ENCODE measurements around the gene A3GALT2.
A peak's percentile ranks its signal among the peaks of the same experiment; 100 is the strongest.

A3GALT2 gene

DNA sequence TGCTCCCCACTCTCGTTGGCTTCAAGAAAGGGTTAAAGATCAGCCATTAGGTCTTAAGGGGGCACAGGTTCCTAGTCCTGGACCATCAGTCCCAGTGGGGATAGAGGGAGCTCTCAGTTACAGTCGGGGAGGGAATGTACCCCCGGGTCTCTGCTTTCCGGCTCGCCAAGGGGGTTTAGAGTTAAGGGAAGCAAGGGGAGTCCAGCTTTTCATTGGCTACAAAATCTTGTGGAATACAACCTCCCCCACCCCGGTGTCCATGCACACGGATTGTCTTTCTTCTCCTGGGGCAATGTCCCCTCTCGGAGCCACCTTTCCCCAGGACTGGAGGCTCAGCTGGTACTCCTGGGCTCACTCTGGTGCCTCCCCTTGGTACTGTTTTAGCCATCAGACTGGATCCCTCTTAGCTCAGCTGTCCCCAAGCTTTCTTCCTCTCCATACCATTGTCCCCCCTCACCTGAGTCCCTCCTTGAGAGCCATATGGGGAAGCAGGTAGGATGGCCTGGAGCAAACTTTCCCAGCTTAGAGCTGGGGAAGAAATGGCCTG, at the start of gene A3GALT2:
A3GALT2 (minus strand) TSS at position 480 of the 547 bp plus-strand sequence; CDS start at position 480, 0 bp downstream.
- no peak for DNase-seq (ENCODE audit: low spot score)

DNA sequence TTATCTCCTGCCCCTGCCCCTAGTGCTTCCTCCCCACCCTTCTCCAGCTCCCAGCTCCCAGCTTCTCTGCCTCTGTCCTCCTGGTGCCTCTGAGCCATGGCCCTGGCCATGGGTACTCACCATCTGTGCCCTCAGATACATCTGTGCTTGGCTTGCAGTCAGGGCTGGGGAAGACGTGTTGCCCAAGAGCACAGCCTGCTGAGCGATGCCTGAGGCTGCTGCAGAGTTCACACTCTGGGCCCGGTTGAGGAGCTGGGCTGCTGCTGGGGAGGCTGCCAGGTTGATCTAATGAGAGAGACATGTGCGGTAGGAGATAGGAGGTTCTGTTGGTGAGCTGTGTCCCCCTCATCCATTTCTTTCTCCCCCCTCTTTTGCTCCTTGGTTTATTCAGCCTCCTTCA, 49.4 kb upstream of the A3GALT2 start:
- DNase-seq (ENCODE audit: low spot score) = no peak

DNA sequence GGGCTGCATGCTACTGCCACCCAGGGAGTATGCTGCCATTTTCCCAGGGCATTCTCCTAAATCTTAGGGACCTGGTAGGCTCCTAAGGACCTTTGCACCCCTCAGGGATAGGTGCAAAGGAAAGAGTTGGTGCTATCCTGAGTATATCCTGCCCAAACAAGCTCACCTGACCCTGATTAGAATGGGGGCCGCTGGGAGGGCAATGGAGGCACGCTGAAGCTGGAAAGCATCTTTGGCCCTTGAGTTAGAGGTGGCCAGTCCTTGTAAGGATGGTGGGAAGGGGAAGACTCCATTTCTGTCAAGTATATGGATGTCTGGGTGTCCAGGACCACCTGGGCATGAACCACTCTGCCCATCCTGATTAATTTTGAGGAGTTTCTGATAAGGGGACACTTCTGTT, 48.9 kb upstream of the A3GALT2 start:
- DNase-seq (ENCODE audit: low spot score) = no peak

DNA sequence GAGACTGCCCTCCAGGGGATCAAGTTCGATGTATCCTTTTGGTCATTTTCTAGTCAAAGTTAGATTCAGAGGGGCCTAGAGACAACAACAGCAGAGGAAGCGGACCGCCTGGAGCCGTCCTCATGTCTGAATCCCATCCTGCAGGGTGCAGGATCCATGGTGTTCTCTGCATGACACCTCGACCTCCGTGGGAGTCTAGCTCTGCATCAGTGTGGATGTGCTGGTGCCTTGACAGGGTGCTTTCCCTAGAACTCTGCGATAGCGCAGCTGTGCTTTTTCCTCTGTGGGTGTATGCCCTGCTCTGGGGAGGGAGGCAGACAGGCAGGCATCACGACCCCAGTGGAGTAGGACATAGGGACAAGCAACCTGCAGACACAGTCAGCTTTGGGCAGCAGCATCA, 48.2 kb upstream of the A3GALT2 start:
- no peak for DNase-seq (ENCODE audit: low spot score)

DNA sequence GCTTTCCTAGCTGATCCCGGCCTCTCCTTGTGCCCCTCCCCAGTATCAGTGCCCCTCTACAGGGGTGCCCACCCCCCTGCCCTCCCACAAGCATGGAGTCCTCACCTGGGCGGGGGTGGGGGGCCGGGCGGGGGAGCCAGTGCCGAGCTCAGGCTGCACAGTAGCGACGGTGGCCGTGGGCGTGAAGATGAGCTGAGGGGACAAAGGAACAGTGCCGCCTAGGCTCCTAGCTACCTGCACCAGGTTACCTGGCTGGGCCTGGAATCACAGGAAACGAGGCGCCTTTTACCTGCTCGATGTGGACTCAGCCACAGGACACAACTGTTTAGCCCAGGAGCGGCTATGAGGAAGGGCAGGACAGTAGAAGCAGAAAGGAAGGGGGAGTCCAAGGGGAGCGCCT, 47.5 kb upstream of the A3GALT2 start:
- no peak for DNase-seq (ENCODE audit: low spot score)

DNA sequence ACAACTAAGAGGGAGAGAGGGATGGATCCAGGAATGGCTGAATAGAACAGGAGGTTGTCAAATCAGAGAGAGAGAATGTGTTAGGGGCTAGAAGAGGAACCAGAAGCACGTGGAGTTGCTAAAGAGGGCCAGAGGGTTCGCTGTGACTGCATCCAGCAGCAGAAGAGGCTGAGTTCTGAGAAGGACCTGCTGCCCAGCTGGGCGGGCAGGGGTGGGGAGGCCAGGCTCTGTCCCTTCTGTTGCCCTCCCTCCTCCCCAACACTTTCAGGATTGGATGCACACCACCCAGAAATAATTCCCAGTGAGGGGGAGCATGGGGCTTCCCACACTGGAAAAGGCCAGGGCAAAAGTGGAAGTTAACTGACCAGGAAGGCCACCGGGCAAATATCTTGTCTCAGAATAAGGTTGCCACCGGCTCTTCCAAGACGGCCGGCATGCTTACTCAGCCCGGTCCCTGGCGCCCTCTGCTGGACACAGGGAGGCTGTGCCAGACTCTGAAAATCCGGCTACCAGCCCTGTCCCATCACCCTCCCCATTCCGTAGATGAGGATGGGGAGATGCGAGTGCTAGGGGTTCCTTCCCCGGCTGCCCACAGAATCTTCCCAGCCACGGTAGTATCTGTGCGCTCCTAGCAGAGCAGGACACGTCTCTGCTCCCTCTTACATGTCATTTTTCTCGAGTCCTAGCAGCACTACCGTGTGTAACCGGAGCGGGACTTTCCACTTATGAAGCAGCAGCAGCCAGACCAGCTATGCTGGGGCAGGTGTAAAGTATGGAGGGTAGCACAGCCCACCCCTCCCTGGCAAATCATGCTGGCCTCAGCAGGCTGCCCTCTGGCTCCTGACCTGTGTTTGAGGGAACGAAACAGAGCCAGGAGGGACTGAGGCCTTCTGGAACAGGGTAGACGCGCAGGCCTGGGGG, 46.8 kb upstream of the A3GALT2 start:
- peak; percentile 89 for DNase-seq (ENCODE audit: low spot score)

DNA sequence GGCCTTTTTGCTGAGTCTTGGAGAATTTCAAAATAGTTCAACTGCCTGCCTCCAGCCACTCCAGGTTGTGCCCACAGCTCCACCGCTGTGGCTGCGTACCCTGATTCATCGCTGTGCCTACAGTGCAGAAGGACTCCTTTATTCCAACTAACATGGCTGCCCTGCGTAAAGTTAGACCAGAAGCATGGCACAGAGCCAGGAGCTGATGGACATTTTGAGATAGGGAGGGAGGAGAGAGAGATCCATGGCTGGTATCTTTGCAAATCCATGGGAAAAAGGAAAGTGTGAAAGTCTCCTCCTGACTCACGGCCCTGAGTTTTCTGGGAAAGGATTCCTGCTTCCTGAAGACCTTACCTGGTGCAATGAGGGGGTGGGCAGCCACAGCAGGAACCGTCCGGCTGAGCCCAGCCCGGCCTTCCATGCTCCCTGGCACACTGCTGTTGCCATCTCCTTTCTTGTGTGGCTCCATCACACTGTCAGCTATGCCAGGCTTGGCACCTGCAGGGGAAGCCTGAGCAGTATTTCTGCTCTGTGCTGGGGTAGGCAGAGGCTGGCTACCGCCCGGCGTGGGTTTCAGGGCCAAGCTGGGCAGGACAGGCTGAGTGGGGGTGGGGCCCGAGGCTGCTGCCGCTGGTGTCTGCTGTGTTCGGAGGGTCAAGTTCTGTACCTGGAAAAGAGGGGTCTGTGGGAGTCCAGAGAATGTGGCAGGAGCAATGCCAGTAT, 46.0 kb upstream of the A3GALT2 start:
- DNase-seq (ENCODE audit: low spot score) = no peak

DNA sequence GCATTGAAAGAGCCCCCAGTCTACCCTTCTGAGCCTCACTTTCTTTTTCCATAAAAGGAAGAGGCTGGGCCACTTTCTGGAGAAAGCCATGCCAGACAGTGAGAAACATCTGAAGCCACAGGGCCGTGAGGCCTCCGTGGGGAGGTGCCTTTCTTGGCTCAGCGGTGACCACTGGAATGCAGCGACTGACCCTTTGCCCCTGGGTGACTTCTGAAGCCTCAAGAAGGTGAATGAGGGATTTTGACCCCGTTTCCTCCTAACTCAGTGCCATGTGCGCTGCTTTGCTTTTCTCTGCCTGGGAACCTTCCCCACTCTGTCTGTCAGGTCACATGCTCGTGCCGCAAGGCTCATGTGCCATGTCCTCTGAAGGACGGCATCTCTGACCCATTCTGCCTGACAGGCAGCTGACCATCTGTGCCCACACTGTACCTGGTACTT, 44.7 kb upstream of the A3GALT2 start:
- no peak for DNase-seq (ENCODE audit: low spot score)

DNA sequence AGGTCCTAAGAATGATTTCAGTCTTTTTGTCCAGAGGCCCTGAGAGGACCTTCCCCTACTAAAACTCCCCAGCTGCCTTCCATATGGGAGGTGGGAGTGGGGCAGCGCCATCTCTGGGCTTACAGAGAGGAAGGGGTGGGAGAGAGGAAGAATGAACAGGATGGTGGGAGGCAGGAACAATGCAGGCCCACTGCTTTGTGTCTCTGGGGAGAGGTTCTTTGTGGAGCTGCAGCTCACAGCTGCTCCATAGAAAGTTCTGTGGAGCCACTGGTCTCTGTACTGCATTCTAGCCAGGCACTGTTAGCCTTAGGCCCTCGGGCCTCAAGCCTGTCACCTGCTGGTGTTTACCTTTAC, 43.6 kb upstream of the A3GALT2 start:
- DNase-seq (ENCODE audit: low spot score) = no peak

DNA sequence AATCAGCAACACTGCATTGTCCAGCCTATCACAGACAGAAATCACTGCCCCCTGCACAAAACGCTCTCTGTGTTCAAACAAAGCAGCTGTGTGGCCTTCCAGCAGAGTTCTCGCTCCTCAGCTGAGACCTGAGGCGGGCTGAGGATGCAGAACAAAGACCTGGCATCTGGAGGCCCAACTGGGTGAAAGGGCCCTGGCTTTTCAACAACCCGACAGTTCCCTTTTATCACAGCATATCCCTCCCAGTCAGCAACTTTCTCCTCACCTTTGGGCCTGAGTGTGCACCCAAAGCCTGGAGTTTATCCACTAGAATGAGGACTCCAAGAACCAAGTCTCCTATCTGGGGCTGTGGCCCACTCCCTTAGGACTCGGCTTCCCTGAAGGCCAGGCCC, 42.6 kb upstream of the A3GALT2 start:
- DNase-seq (ENCODE audit: low spot score) = no peak

DNA sequence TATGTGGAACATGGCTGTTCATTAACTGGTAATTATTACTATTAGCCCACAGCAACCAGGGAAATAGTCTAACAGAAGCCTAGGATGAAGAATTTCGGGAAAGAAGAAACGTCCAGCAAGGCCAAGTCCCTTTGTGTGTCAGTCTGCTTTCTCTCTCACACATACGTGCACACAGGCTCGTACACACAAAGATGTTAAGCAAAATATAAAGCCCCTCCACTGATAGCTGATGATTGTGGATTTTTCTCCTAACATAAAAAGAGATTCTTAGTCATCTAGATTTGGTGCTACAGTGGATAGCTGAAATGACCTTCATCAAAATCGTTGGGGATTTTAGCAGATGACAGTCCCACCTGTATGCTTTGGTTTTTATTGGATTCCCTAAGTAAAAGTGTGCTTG, 42.1 kb upstream of the A3GALT2 start:
- DNase-seq (ENCODE audit: low spot score) = no peak

DNA sequence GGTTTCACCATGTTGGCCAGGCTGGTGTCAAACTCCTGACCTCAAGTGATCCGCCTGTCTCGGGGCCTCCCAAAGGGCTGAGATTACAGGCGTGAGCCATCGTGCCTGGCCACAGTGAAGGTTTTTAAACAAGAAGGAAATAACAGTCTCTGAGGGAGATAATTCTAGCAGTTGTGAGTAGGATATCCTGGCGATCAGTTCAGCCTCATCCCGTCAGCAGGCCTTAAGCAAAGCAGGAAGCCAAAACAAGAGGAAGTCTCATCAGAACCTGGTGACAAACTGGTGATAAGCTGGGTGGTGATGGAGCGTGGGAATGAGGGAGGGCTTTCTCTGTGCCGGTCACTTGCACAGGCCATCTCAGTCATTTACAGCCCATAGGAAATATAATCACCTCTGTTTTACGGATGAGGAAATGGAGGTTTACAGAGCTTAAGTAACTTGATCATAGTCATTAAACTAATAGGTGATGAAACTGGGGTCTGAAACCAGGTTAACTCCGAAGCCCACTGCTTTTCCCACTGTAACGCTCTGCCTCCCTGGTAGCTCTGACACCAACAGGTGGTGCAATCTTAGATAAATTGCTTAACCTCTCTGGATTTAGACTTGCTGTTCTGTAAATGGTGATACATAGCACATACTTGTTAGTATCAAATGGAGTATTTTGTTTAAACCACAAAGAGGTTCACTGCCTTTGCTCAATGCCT, 40.8 kb upstream of the A3GALT2 start:
- no peak for DNase-seq (ENCODE audit: low spot score)

DNA sequence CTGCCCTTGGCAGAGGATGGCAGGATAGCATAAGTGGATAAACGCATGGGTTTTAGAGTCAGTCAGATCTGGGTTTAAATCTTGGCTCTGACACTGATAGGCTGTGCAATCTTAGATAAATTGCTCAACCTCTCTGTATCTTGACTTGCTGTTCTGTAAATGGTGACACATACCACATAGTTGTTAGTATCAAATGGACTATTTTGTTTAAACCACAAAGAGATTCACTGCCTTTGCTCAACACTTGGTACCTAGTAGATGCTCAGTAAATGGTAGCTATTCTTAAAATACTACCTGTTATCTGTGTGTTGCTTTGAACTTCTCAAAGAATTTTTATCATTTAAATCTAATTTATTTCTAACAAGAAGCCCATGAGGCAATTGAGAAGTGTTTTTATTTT, 39.5 kb upstream of the A3GALT2 start:
- no peak for DNase-seq (ENCODE audit: low spot score)

DNA sequence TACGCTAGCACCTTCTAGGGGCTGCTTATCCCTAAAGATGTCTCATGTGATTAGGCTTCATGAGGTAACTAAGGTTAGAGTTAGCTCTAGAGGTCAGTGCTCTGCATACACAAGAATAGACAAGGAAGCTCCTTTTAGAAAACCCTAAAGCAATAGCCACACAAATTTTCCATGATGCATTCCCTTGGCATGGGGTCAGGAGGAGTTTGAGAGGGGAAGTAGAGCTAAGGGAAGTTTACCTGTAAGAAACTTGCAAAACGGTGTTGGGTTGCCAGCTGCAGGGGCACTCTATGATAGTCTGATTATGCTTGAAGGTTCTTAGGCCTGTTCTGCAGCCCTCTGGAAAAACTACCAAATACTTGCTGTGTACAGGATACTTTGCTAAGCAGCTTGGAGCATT, 39.0 kb upstream of the A3GALT2 start:
- no peak for DNase-seq (ENCODE audit: low spot score)

DNA sequence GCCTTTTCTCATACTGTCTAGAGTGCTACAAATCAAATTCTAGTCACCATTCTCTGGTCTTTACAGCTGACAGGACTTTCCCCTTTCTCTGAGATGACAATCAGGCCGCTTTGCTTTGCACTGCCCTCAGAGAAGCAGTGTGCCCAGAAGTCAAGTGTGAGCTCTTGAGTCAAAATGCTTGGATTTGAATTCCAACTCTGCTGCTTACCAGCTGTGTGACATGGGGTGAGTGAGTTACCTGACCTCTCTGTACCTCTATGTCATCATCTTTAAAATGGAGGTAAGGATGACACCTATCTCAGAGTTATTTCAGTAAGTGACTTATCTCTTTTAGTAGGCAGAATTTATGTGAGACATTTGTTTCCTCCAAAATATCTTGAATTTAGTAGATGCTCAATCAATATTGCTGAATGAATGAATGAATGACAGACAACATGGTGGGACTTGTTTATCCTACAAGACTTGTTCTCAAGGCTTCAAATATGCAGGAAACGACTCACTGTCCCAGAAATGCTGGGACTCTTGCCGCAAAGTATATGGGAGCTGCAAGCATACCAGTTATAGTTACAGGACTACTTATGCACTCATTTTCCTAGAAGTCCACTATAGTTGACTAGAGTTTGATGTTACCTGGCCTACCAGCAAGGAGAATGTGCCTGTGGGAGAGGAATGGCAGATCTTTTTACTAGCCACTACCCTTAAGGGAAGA, 38.1 kb upstream of the A3GALT2 start:
- DNase-seq (ENCODE audit: low spot score) = no peak

DNA sequence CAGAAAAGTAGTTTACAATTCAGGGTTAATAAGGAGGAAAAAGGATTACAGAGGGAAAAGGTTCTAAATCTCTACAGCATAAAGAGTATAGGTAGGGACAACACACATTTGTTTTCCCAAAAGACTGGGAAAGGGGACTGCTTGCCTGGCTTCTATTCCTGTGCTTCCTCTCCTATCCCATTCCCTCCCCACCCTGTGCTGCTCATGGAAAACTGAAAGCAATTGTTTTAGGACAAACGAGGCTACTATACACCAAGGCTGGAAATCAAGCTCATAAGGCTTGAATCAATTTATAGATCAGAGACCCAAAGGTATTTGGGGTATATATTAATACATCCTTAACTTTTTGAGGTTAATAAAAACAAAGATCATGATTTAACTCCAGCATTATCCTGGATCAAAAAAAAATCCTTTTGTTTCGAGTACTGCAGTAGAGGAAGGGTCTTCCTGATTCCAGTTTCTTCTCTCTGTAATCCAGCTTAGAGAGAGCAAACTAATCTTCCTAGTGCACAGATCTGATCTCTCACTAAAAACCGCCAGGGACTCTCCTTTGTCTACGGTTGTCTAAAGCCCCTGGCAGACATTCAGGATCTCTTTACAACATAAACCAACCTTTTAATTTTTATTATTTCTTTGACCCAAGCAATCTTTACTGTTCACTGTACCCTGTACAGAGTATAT, 37.4 kb upstream of the A3GALT2 start:
- no peak for DNase-seq (ENCODE audit: low spot score)

DNA sequence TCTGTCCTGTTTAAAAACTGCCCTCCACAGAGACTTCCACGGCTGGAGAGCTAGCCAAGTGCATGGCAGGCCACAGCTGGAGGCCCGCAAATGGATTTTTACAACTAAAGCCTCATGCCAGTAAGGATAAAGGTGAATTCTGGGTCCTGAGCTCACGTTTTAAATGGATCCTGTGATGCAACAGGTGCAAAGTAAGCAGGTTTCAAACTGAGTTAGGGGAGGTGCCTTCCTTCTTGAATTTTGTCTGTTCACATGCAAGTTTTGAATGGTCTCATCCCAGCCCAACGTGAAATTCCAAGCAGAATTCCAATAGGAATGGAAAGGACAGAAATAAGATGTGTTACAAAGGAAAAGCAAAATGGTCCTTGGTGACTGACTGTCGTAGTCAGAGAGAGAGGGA, 36.2 kb upstream of the A3GALT2 start:
- DNase-seq (ENCODE audit: low spot score) = no peak

DNA sequence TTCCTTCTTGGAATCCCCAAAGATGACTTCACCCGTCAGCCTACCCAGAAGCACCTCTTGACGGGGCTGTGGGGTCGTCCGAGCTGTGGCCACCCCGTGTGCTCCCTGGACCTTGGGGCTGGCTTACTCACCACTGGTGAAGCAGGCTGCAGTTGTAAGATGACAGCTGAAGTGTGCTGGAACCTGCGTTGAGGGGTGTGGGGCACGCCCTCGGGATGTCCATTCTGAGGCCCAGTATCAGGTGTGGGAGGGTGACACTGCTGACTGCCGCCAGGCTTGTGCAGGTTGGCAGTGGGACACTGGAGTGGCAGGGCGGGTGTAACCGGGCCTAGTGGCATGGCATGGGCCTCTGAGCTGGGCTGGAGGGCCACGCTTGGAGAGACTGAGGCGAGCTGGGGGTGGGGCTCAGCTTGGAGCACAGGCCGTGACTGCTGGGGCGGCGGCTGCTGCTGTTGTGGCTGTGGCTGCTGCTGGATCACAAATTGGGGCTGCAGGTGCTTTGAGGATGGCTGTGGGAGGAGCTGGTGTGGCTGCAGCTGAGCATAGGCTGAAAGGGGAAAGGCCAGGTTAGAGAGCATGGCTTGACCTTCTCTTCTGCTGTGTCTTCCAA, 33.9 kb upstream of the A3GALT2 start:
- no peak for DNase-seq (ENCODE audit: low spot score)

DNA sequence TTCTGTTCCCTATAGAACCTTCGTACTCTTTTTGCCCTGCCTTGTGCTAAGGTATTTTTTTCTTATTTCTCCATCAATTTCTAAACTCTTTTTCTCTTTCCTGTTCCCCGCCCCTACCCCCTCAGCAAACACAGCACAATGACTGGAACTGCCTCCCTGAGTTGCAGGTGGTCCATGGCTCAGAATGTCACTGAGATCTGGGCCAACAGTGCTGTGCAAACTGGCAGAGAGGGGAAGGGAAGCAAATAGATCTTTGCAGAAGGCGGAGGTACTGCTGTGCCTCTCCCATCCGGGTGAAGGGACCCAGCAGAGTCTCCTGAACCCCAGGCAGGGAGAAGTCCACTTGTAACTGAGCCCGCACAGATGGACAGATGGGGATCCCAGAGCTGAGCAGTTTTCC, 32.6 kb upstream of the A3GALT2 start:
- no peak for DNase-seq (ENCODE audit: low spot score)

DNA sequence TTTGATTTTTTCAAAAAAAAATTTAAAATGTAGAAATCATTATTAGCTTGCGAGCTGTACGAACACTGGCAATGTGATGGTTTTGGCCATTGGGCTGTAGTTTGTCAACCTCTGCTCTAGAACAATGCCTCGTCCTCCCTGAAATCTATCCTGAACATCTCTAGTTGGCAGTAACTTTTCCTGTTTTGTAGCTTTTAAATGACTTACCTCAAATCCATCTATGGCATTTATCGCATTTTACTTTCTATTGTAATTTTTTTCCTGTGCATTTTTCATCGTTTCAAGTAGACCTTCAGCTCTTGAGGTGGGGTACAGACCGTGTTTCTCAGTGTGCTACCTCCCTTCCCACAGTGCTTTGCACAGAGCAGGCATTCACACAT, 30.4 kb upstream of the A3GALT2 start:
- no peak for DNase-seq (ENCODE audit: low spot score)

Data from left forelimb (tissue), 1 donor.